GM12878 (cell line): Measurements from ENCODE around the gene DUOX2. TPM values are rescaled to one million over a fixed set of nuclear protein-coding genes. Genes with fewer than 3 reads are reported as not detected.

Experiments used
- ATAC-seq: fragments of 200-7000 bp; cut with Tn5 transposase; 3 replicates; pipeline ENCODE4 v1.9.1; 2020; ENCODE audit warnings: mild to moderate bottlenecking, moderate library complexity
- BruUV-seq: library from RNA; stranded (reverse); fragments of 400-500 nt; replicated peaks from 2 replicates; lab custom pipeline; 2021; lab: Mats Ljungman, UMichigan
- CTCF ChIA-PET: fragments of 300-600 bp; sonication (Branson Sonifier 250); formaldehyde crosslinking; extraction: SDS; loops from one replicate; lab custom pipeline; 2021; ENCODE audit warnings: inconsistent platforms; lab: Yijun Ruan, JAX
- POLR2A ChIA-PET: fragments of 350-600 bp; formaldehyde crosslinking; extraction: SDS; loops from one replicate; lab custom pipeline; 2021; ENCODE audit warnings: inconsistent platforms; lab: Charles Lee
- RAD21 ChIA-PET: fragments of 300-600 bp; sonication (Branson Sonifier 250); formaldehyde crosslinking; loops from one replicate; lab custom pipeline; 2023; ENCODE audit warnings: antibody characterized with exemption; ENCODE audit not compliant: unreplicated experiment; lab: Charles Lee
- SMC1A ChIA-PET: fragments of 300-600 bp; sonication (Branson Sonifier 250); formaldehyde crosslinking; loops from one replicate; lab custom pipeline; 2023; ENCODE audit not compliant: unreplicated experiment, uncharacterized antibody; lab: Charles Lee
- DNase-seq: peaks from one replicate; pipeline ENCODE4 v3.0.0-alpha.2; 2011; ENCODE audit warnings: low read depth, low spot score
- FAIRE-seq: peaks from 3 replicates; lab custom pipeline; 2011; peaks lifted over from hg19 to GRCh38; lab: Jason Lieb, UNC
- H2AFZ ChIP-seq: 2 replicates; pipeline ENCODE4 v1.6.0; 2011; ENCODE audit warnings: low read depth, low read length, control low read depth; ENCODE audit not compliant: control insufficient read depth
- H3K27ac ChIP-seq: 2 replicates; pipeline ENCODE4 v1.5.1; 2011; ENCODE audit warnings: control low read depth; ENCODE audit not compliant: control insufficient read depth, insufficient read depth
- H3K27me3 ChIP-seq, 2 experiments: replicated peaks in 1 of 2; 2 replicates each; pipeline versions ENCODE4 v1.6.0 to v1.6.1; 2011; ENCODE audit warnings: low read length in 1 of 2; ENCODE audit not compliant: control insufficient read depth in 2 of 2, insufficient read depth in 2 of 2
- H3K36me3 ChIP-seq, 2 experiments: 2 replicates each; pipeline ENCODE4 v1.5.1; 2011; ENCODE audit warnings: low read length in 1 of 2; ENCODE audit not compliant: control insufficient read depth in 2 of 2, insufficient read depth in 2 of 2
- H3K4me1 ChIP-seq: 2 replicates; pipeline ENCODE4 v1.6.1; 2011; ENCODE audit warnings: mild to moderate bottlenecking, low read length, moderate library complexity, mixed read lengths; ENCODE audit not compliant: control insufficient read depth, insufficient read depth
- H3K4me2 ChIP-seq: 2 replicates; pipeline ENCODE4 v1.6.0; 2011; ENCODE audit warnings: control low read depth; ENCODE audit not compliant: control insufficient read depth, insufficient read depth
- H3K4me3 ChIP-seq: fragments of 200-600 bp; sonication (generic); 2 replicates; pipeline ENCODE4 v1.5.1; 2016
- H3K79me2 ChIP-seq: 2 replicates; pipeline ENCODE4 v1.6.0; 2011; ENCODE audit warnings: low read length; ENCODE audit not compliant: control insufficient read depth, insufficient read depth
- H3K9ac ChIP-seq: 2 replicates; pipeline ENCODE4 v1.8.0; 2011; ENCODE audit warnings: low read length, control low read depth, mixed read lengths; ENCODE audit not compliant: control insufficient read depth, insufficient read depth
- H3K9me3 ChIP-seq: replicated peaks from 3 replicates; pipeline ENCODE4 v1.5.1; 2011; ENCODE audit warnings: mild to moderate bottlenecking, low read length; ENCODE audit not compliant: control insufficient read depth, insufficient read depth
- H4K20me1 ChIP-seq: 2 replicates; pipeline ENCODE4 v1.6.0; 2011; ENCODE audit not compliant: control insufficient read depth, insufficient read depth
- CEBPB ChIP-seq, 2 experiments: fragments of 150-350 bp in 1 of 2; IDR thresholded peaks; 2 replicates each; pipeline ENCODE4 v1.6.1; 2012 to 2014; ENCODE audit warnings: low read depth in 2 of 2, low read length in 2 of 2, borderline replicate concordance in 1 of 2, inconsistent platforms in 1 of 2
- EED ChIP-seq: sonication (generic); IDR thresholded peaks from 2 replicates; pipeline ENCODE4 v1.6.1; 2016; ENCODE audit warnings: antibody characterized with exemption, low read depth
- IRF3 ChIP-seq: fragments of 450-650 bp; IDR thresholded peaks from 2 replicates; pipeline ENCODE4 v1.6.1; 2014; ENCODE audit warnings: mild to moderate bottlenecking
- PRDM15 ChIP-seq: fragments of 450-650 bp; formaldehyde crosslinking; IDR thresholded peaks from 2 replicates; pipeline ENCODE4 v1.4.0; 2020; ENCODE audit warnings: mild to moderate bottlenecking, moderate library complexity
- ZBTB11 ChIP-seq: fragments of 450-650 bp; formaldehyde crosslinking; IDR thresholded peaks from 2 replicates; pipeline ENCODE4 v1.5.0; 2022; ENCODE audit warnings: mild to moderate bottlenecking, missing genetic modification characterization
- ZSCAN29 ChIP-seq: fragments of 450-650 bp; IDR thresholded peaks from 2 replicates; pipeline ENCODE4 v1.6.1; 2017; ENCODE audit warnings: mild to moderate bottlenecking, moderate library complexity
- WGBS: methylation state at CpG from one replicate; pipeline ENCODE4 v1.1.6; 2016; ENCODE audit warnings: low lambda C conversion rate; ENCODE audit not compliant: insufficient replicate concordance, insufficient coverage; ENCODE audit errors: missing lambda C conversion rate; 5-methylcytosine and 5-hydroxymethylcytosine counted together
- in situ Hi-C: fragments of 300-500 bp; cut with MboI; formaldehyde crosslinking; loops from 9 replicates; pipeline ENCODE4 v1.14.3; 2018; ENCODE audit warnings: mixed read lengths
- intact Hi-C: fragments of 100-400 bp; cut with micrococcal nuclease; formaldehyde crosslinking; loops from one replicate; pipeline ENCODE4 v1.14.2; 2022; ENCODE audit not compliant: unreplicated experiment
- polyA plus RNA-seq, 11 experiments: library from polyadenylated mRNA; depleted of rRNA in 4 of 11; unstranded in 6 of 11; stranded (reverse) in 5 of 11; fragments of >200 nt; fragmentation: Nextera tagmentation in 4 of 11; fragmentation: Illumina TruSeq in 1 of 11; extraction: Ambion mirVana in 4 of 11; extraction: Trizol in 1 of 11; gene quantifications; 1 replicate in 1 of 11; 2 replicates in 10 of 11; pipeline versions ENCODE4 v1.2.1 to v1.2.3, GENCODE V29; 2011 to 2016; ENCODE audit warnings: inconsistent platforms in 2 of 11, missing spikeins in 2 of 11, low read depth in 1 of 11
- total RNA-seq, 4 experiments: library from RNA; depleted of rRNA in 3 of 4; stranded (reverse); fragments of >200 nt in 3 of 4; fragmentation: Illumina TruSeq in 1 of 4; extraction: Trizol in 1 of 4; gene quantifications; 2 replicates each; pipeline versions ENCODE4 v1.2.1 to v1.2.3, GENCODE V29; 2013 to 2021
- TF ChIP-seq, protein P1 (sequence below): IDR thresholded peaks from 2 replicates; pipeline ENCODE4 v1.6.1; 2012; ENCODE audit warnings: mild to moderate bottlenecking, low read depth, low read length

Gene DUOX2
- total and polyA plus RNA-seq, 10 of the 15 experiments (the other 5 are each of a cell fraction or from before 2014, with no cell fraction given), result 0.05 TPM; not detected in 9

- BruUV-seq, result no TSS peak
- Histone ChIP-seq H3K4me2 (no peak within 1 kb of the TSS), H3K79me2 (no peaks in the 10 kb centered on the region), H3K27me3 (peaks cover 7 to 12% of the 10 kb centered on the region in 2 experiments), H3K27ac (no peak within 1 kb of the TSS), H3K9me3 (no peaks in the 10 kb centered on the region), H3K36me3 (no peaks in the 10 kb centered on the region), H3K4me3 (no peak within 1 kb of the TSS)
- CTCF ChIA-PET, result interaction anchor here (2.0 to 4.6 kb wide), 2 partner anchors 8 to 12 kb away, joined by 6 to 23 read pairs; no protein-coding TSS in a partner anchor
- 26% methylated on average over 28 of the region's 46 CpGs for WGBS
- in situ Hi-C loops, result no loop called here
- RAD21 ChIA-PET, result interaction anchor here (0.6 kb wide), 1 partner anchor 429 kb away, joined by 3 read pairs; no protein-coding TSS in a partner anchor
- no peak for DNase-seq
- POLR2A ChIA-PET, result no interaction called here
- TF ChIP-seq EED (no peak), IRF3 (no peak), ZBTB11 (CRISPR knock-in tag) (no peak), PRDM15 (CRISPR knock-in tag) (no peak), ZSCAN29 (no peak), CEBPB (IDR thresholded peaks at IDR 0.05; ENCODE audit: borderline replicate concordance in 1 of 2, low read depth in 2 of 2, low read length in 2 of 2) (no peak)
- TF ChIP-seq, protein P1, sequence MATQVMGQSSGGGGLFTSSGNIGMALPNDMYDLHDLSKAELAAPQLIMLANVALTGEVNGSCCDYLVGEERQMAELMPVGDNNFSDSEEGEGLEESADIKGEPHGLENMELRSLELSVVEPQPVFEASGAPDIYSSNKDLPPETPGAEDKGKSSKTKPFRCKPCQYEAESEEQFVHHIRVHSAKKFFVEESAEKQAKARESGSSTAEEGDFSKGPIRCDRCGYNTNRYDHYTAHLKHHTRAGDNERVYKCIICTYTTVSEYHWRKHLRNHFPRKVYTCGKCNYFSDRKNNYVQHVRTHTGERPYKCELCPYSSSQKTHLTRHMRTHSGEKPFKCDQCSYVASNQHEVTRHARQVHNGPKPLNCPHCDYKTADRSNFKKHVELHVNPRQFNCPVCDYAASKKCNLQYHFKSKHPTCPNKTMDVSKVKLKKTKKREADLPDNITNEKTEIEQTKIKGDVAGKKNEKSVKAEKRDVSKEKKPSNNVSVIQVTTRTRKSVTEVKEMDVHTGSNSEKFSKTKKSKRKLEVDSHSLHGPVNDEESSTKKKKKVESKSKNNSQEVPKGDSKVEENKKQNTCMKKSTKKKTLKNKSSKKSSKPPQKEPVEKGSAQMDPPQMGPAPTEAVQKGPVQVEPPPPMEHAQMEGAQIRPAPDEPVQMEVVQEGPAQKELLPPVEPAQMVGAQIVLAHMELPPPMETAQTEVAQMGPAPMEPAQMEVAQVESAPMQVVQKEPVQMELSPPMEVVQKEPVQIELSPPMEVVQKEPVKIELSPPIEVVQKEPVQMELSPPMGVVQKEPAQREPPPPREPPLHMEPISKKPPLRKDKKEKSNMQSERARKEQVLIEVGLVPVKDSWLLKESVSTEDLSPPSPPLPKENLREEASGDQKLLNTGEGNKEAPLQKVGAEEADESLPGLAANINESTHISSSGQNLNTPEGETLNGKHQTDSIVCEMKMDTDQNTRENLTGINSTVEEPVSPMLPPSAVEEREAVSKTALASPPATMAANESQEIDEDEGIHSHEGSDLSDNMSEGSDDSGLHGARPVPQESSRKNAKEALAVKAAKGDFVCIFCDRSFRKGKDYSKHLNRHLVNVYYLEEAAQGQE, result no peak
- TF ChIP-seq, all 136 proteins: peak for 0
- no peak within 1 kb of the TSS for H2AFZ ChIP-seq
- ATAC-seq (no peak), FAIRE-seq (no peak)
- H3K9ac ChIP-seq, result no peak within 1 kb of the TSS
- intact Hi-C loops, result loop anchor here (10.0 kb wide), 1 partner anchor 155 kb away; no protein-coding TSS in a partner anchor
- SMC1A ChIA-PET, result no interaction called here
- no peaks in the 10 kb centered on the region for H3K4me1 ChIP-seq
- no peaks in the 10 kb centered on the region for H4K20me1 ChIP-seq
These were observed 15.7 kb upstream of the DUOX2 start, which contains the start of the genes DUOX1 and DUOXA1 for GRCh38 chr15:45129651-45130129. DUOX1 (plus strand) TSS chr15:45129994; CDS start chr15:45131967, 1,973 bp downstream. DUOXA1 (minus strand) TSS chr15:45129879; CDS start chr15:45123014, 6,865 bp downstream.
